HG02763 (cell line): Measurements from ENCODE around the gene GALT.
"Not testable (repeated sequence)": the region's sequence is repeated elsewhere in the genome, so short reads cannot be mapped to it uniquely, and the experiment has no call there.

Experiments used
- ATAC-seq: cut with Tn5 transposase; IDR thresholded peaks from one replicate; pipeline ENCODE4 v1.9.1; 2021; ENCODE audit warnings: mild to moderate bottlenecking, moderate library complexity; ENCODE audit not compliant: unreplicated experiment

The GALT gene

GRCh38 chr9:34625186-34625486, 21.3 kb upstream of the GALT start:
- no peak for ATAC-seq

DNA sequence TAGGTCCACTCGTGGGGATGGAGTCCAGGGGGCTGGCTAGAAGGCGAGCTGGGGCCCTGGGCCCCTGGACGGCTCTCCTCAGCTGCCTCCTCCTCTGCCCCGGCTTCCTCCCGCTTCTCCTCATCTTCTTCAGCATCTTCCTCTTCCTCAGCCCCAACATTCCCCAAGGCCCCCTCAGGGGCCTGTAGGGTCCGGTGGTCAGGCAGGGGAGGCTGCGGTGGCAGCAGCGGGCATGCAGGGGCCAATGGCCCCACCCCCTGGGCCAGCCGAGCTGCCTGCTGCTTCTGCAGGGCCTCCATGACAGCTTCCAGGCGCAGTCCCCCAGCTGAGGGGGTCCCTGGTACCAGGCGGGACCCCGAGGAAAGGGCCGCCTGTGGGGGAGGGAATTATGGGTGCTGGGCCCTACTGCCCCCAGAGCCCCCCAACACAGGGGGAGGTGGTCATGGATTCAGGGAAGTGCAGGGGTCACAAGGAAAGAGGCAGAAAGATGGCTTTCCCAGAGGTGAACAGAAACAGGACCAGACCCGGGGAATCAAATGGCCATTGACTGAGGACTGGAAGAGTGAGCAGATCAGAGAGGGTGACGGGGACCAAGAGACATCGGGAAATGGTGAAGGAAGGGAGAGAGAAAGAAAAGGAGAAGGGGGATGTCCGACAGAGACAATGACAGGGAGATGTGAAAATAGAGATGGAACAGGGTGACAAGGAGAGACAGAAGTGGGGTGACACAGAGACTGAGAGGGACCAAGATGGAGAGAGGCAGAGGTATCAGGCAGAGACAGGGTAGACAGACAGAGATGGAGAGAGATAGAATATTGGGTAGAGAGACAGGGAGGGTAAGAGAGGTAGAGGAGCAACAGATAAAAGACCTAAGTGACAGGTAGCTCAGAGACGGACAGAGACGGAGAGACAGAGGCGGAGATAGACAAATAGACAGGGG, 18.5 kb upstream of the GALT start:
- no peak for ATAC-seq

DNA sequence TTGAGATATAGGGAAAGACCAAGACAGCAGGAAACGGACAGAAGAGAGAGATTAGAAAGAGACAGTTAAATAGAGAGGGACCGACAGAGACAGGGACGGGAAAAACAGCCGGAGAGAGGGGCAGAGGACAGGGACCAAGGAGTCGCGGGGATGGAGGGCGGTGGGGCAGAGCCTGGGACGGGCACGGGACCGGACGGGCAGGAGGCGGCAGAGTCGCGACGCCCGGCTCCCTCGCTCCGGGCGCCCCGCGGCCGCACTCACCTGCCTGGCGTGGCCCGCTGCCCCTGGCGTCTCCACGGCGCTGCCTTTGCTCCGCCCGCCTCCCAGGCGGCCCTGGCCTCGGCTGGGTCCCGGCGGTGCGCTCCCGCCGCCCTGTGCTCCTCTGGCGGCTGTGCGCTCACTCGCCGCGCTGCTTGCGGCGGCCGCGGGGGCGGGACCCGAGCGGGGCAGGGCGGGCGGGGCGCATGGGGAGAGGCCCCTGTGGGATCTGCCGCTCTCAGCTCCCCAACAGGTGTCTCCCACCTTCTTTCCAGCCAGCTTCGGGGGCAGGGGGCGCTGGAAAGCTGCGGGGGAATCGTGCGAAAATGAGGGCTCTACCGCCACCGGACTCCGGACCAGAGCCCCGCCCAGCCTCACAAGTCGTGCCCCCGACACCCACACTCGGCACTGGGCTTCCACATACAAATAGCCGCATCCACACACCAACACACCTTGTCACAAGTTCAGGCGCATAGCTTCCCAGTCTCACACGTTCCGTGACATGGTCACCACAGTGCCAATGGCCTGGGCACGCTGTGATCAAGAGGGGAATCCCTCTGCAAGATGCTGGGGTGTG, 17.6 kb upstream of the GALT start, which contains the start of gene ARID3C:
TSS of gene ARID3C (minus strand) at position 411 of the 835 bp plus-strand sequence. CDS start 1,052 bp downstream, outside the sequence.
- ATAC-seq = no peak

DNA sequence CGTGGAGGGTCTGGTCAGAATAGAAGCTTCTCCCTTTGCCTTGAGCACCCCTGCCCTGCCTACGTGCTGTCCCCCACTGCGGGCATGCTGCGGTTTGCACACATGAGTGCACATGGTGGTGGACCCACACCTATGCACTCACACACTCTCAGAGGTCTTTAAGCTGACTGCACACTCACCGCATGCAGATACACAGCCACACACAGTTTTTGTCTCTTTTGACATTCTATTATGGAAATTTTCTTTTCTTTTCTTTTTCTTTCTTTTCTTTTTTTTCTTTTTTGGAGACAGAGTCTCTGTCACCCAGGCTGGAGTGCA, 17.0 kb upstream of the GALT start:
- no peak for ATAC-seq

- ATAC-seq = no peak
These were observed 15.9 kb upstream of the GALT start for GRCh38 chr9:34630402-34631154.

GRCh38 chr9:34633166-34633565, 13.3 kb upstream of the GALT start:
- no peak for ATAC-seq

DNA sequence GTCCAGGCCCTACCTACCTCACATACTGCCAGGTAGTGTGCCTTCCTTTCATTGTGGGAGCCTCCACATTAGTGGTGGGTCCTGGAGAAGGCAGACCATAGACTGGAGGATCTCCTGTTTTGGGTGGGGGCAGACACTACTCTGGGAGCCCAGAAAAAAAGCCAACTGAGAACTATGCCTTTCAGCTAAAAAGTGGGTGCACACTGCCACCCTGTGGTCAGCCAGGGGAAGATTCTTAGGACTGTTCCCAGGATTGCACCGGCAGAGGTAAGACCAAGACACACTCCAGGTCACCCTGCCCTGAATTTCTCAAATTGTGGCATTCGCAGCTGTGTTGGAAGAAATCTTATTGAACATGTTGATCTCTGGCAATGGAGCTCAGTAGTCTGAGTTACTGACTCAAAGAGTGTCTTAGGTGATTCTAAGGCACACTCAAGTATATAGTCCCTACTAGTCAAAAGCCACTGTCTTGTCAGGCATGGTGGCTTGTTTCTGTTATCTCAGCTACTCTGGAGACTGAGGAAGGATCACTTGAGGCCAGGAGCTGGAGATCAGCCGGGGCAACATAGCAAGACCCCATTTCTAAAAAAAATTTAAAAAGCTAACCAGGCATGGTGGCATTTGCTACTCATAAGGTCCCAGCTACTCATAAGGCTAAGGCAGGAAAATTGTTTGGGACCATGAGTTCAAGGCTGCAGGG, 12.5 kb upstream of the GALT start:
- no peak for ATAC-seq

- ATAC-seq = no peak
These were observed 11.8 kb upstream of the GALT start for GRCh38 chr9:34634551-34635248.

- ATAC-seq = no peak
These were observed 10.9 kb upstream of the GALT start for GRCh38 chr9:34635556-34635955.

- no peak for ATAC-seq
These were observed 9.6 kb upstream of the GALT start for GRCh38 chr9:34636791-34637355.

DNA sequence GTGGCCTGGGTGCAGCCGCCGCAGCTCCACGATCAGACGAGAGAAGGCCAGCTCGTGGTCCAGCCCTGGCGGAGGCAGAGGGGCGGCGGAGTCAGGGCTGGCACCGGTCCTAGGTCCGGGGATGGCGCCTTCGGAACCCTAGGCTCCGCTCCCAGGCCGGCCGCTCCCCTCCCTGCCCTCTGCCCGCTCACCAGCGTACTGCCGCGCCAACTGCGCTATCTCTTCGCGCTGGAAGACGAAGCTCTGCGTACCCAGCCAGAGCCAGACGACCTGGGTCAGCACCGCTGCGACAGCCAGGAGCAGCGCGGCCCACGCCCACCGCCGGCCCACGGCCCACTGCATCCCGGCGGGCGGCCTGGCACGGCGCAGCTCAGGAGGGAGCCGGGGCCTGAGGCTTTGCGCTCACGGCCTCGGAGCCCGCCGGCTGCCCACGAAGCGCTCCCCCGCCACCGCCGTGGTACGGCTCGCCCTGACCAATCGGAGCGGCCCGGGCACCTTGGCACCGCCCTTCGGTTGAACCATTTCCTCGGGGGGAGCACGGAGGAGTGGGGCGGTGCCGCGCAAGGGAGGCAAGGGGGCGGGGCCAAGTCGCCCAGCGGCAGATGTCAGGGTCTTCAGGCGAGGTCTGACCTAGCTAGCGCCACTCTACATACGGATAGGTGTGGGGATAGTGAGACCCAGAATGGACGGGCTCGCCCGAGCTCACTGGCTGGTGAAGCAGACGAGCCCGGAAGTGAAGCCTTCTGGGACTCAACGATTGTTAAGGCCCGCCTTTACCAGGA, 8.9 kb upstream of the GALT start, which contains the start of gene SIGMAR1:
TSS of gene SIGMAR1 (minus strand) at position 432 of the 782 bp plus-strand sequence. CDS start at position 342, 90 bp downstream.
- ATAC-seq = peak; percentile 92

DNA sequence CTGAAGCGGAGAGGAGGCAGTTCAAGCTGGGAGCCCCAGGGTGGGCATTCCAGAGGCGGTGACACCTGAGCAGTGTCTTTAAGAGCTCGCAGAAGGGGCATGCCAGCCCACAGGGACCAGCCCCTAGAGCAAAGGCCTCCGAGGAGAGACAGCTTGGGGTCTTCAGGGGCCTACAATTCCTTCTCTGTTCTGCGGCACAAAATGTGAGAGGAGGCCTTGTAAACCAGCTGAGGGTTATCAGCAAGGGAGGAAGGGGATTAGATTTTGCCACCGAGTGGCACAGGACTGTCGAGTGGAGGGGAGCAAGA, 8.4 kb upstream of the GALT start:
- no peak for ATAC-seq

GRCh38 chr9:34639322-34639721, 7.2 kb upstream of the GALT start:
- ATAC-seq = not testable (repeated sequence)

DNA sequence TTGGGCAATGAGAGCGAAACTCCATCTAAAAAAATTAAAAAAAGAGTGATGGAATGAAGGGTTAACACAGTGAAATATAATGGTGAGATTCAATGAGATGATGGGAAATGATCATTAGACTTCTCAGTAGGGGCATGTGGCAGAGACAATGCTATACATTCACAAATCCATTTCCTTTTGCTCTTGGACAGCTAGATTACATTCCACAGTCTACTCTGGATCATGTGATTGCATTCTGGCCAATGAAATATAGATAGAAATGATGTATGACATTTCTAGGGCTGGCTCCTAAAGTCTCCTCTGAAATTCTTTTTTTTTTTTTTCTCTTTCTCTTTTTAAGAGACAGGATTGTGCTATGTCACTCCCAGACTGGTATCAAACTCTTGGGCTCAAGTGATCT, 3.8 kb upstream of the GALT start:
- ATAC-seq = no peak

DNA sequence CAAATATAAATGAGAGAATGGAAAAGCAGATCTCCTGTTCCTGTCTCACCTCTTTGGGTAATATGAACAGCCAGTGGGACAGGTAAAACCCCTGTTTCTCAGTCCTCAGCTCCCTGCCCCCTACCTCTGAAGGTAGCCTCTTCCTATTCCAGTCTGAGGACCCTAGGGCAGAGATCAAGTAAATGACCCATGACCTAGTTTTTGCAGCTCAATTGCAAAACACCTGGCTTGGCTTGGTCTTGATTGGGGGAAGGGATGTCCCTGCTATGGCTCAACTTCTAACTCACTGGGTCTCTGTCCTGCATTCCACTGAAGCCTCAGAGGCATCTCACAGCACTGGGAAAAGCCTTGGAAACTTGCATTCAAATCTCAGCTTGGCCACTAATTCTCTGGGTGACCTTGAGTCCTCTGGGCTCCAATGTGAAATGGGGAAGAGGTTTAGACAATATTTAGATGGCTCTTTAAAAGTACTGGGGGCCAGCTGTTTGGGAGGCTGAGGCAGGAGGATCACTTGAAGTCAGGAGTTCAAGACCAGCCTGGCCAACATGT, 1.6 kb upstream of the GALT start:
- no peak for ATAC-seq

- ATAC-seq = no peak
These were observed 569 bp downstream of the GALT start for GRCh38 chr9:34647084-34647403.

DNA sequence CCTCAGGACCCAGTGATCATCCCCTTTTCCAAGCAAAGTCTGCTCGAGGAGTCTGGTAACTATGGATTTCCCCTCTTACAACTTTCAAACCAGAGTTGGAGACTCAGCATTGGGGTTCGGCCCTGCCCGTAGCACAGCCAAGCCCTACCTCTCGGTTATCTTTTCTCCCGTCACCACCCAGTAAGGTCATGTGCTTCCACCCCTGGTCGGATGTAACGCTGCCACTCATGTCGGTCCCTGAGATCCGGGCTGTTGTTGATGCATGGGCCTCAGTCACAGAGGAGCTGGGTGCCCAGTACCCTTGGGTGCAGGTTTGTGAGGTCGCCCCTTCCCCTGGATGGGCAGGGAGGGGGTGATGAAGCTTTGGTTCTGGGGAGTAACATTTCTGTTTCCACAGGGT, 1.2 kb downstream of the GALT start:
- ATAC-seq = no peak

DNA sequence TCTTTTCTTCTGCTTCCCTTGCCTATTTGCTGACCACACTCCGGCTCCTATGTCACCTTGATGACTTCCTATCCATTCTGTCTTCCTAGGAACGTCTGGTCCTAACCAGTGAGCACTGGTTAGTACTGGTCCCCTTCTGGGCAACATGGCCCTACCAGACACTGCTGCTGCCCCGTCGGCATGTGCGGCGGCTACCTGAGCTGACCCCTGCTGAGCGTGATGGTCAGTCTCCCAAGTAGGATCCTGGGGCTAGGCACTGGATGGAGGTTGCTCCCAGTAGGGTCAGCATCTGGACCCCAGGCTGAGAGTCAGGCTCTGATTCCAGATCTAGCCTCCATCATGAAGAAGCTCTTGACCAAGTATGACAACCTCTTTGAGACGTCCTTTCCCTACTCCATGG, 2.2 kb downstream of the GALT start:
- ATAC-seq = no peak

DNA sequence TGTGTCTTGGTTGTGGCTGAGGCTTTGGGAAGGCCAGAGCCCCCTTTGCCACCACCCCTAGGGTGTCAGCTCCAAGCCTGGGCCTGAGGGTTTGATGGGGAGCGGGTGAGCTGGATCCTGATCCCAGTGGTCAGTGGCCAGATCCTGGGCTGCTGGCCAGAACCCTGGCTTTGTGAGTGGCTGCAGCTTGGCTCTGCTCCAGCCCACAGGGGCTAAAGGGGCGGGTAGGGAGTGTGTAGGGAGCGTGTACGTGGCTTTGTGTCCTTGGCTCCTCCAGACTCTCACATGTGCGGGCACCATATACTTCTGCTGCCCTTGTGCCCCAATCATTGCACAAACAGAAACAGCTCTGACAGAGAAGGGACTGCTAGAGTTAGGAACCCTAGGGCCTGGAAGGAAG, 4.3 kb downstream of the GALT start:
- no peak for ATAC-seq
